Right lobe of liver (tissue), 6 donors: Measurements from ENCODE around the gene VSX1. TPM values are rescaled to one million over a fixed set of nuclear protein-coding genes. Genes with fewer than 3 reads are reported as not detected.

ENCODE experiments used
- ATAC-seq, 4 donors: fragments of 200-7000 bp; cut with Tn5 transposase; one replicate each; pipeline ENCODE4 v1.9.1; 2020; ENCODE audit warnings: mild to moderate bottlenecking in 4 of 4, moderate library complexity in 4 of 4
- DNase-seq, 3 donors: peaks; one replicate each; pipeline ENCODE4 v3.0.0-alpha.2; 2020
- H3K27ac ChIP-seq, 3 donors: fragments of 200-600 bp; one replicate each; pipeline ENCODE4 v1.8.0; 2022
- H3K27me3 ChIP-seq, 2 donors: fragments of 200-600 bp; one replicate each; pipeline ENCODE4 v1.8.0; 2022
- H3K36me3 ChIP-seq, 4 donors: fragments of 200-600 bp; sonication (generic) in 1 of 4; one replicate each; pipeline versions ENCODE4 v1.5.1 to v1.8.0; 2017 to 2022; ENCODE audit warnings: control low read depth in 1 of 4
- H3K4me1 ChIP-seq, 4 donors: fragments of 200-600 bp; sonication (generic) in 1 of 4; one replicate each; pipeline versions ENCODE4 v1.5.1 to v1.8.0; 2017 to 2022; ENCODE audit warnings: control low read depth in 1 of 4
- H3K4me3 ChIP-seq, 3 donors: fragments of 200-600 bp; one replicate each; pipeline ENCODE4 v1.8.0; 2022
- H3K9me3 ChIP-seq, 4 donors: fragments of 200-600 bp; sonication (generic) in 1 of 4; one replicate each; pipeline versions ENCODE4 v1.5.1 to v1.8.0; 2017 to 2022; ENCODE audit warnings: control low read depth in 1 of 4
- CTCF ChIP-seq, 4 donors: fragments of 200-600 bp in 3 of 4; fragments of 450-650 bp in 1 of 4; IDR thresholded peaks; one replicate each; pipeline versions ENCODE4 v1.5.1 to v1.8.0; 2016 to 2022; ENCODE audit warnings: antibody characterized with exemption in 4 of 4, mild to moderate bottlenecking in 2 of 4
- POLR2A ChIP-seq: fragments of 450-650 bp; IDR thresholded peaks from one replicate; pipeline ENCODE4 v1.6.1; 2017; ENCODE audit warnings: antibody characterized with exemption, mild to moderate bottlenecking
- WGBS: methylation state at CpG from one replicate; pipeline ENCODE4 v1.1.6; 2018; ENCODE audit warnings: low coverage, low lambda C conversion rate; ENCODE audit not compliant: insufficient coverage; ENCODE audit errors: missing lambda C conversion rate; 5-methylcytosine and 5-hydroxymethylcytosine counted together
- intact Hi-C, 2 donors: fragments of 100-400 bp; cut with DNase I; formaldehyde crosslinking; loops; one replicate each; pipeline versions ENCODE4 v1.11.2 to v1.14.1; 2022
- total RNA-seq, 6 experiments: library from RNA; depleted of rRNA in 2 of 6; stranded (reverse); fragments of >200 nt in 2 of 6; fragmentation: NEBNext Ultra II Directional in 3 of 6; extraction: Animal tissue kit (Norgen Biotek cat#: 25700) in 3 of 6; gene quantifications; one replicate each; pipeline versions ENCODE4 v1.1.0 to v1.2.4, GENCODE V29; 2016 to 2023
- donor health status: DM: no; HTN: yes; CAD: no.
- donor health status: DM: no; HTN: no; CAD: no.
- donor health status: DM: no; HTN: no; CAD: no.
- donor health status: DM: no; HTN: yes; CAD: no.
- donor health status: DM: no; HTN: yes; CAD: no.

VSX1 gene
- total RNA-seq, 6 experiments from 2014 or later: 0.25 to 0.73 TPM; not detected in 4

- WGBS: 100% methylated on average over 2 of the region's 2 CpGs
- Histone ChIP-seq H3K4me3 (no peak overlapping the region), H3K36me3 (no peaks in the 10 kb centered on the region), H3K9me3 (no peaks in the 10 kb centered on the region), H3K27me3 (no peaks in the 10 kb centered on the region), H3K4me1 (peaks cover 0 to 23% (median 0%) of the 10 kb centered on the region in 4 donors), H3K27ac (no peak overlapping the region)
- DNase-seq (peak in 1 of 3 donors; percentile 6), ATAC-seq (no peak)
- intact Hi-C loops: loop anchor here (5.0 kb wide), 1 partner anchor 67 kb away; no protein-coding TSS in a partner anchor
- no peak for TF ChIP-seq CTCF (IDR thresholded peaks at IDR 0.05)
- TF ChIP-seq POLR2A: no peak
Observed at GRCh38 chr20:25063981-25064380, 18.0 kb downstream of the VSX1 start.

- peak in 2 of 3 donors; percentile 11 to 44 for DNase-seq
- intact Hi-C loops: loop anchor here (5.0 kb wide), 1 partner anchor 66 kb away; no protein-coding TSS in a partner anchor
- H3K27me3 ChIP-seq: no peaks in the 10 kb centered on the region
Observed at GRCh38 chr20:25063546-25063945, 18.4 kb downstream of the VSX1 start.

DNA sequence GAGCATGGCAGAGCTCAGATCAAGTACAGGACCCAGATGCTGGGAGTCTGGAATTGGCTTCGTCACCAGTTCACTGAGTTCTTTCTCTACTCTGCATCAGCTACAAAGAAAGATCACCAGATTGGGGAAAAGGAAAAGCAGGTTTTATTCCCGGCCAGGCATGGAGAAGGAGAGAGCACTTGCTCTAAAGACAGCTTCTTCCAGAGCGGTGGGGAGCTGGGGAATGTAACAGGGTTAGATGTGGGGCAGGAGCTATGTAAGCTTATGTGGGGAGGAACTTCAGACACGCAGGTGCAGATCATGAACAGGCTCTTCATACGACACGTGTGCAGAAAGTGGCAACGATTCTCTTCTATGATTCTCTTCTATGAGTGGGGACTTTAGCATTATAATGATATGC, 19.1 kb downstream of the VSX1 start:
- DNase-seq: no peak
- 91% methylated on average over 3 of the region's 7 CpGs for WGBS
- no peaks in the 10 kb centered on the region for H3K36me3 ChIP-seq
- H3K27ac ChIP-seq: no peak overlapping the region
- ATAC-seq: no peak
- intact Hi-C loops: loop anchor here (5.0 kb wide), 1 partner anchor 66 kb away; no protein-coding TSS in a partner anchor
- H3K4me3 ChIP-seq: no peak overlapping the region
- H3K27me3 ChIP-seq: no peaks in the 10 kb centered on the region
- H3K4me1 ChIP-seq: peaks cover 0 to 23% (median 0%) of the 10 kb centered on the region in 4 donors
- H3K9me3 ChIP-seq: no peaks in the 10 kb centered on the region
- TF ChIP-seq POLR2A (no peak), CTCF (IDR thresholded peaks at IDR 0.05) (no peak)

More at GRCh38 chr20:25063546-25063945, 18.4 kb downstream of the VSX1 start:
- Histone ChIP-seq H3K9me3 (no peaks in the 10 kb centered on the region), H3K4me1 (peaks cover 0 to 23% (median 0%) of the 10 kb centered on the region in 4 donors), H3K27ac (no peak overlapping the region), H3K36me3 (no peaks in the 10 kb centered on the region), H3K4me3 (no peak overlapping the region)
- WGBS: 100% methylated on average over 4 of the region's 11 CpGs
- no peak for TF ChIP-seq POLR2A
- TF ChIP-seq CTCF (IDR thresholded peaks at IDR 0.05): no peak
- no peak for ATAC-seq

GRCh38 chr20:25061821-25062530, 20.0 kb downstream of the VSX1 start:
- Histone ChIP-seq H3K9me3 (no peaks in the 10 kb centered on the region), H3K4me1 (peaks cover 0 to 24% (median 0%) of the 10 kb centered on the region in 4 donors), H3K4me3 (no peak overlapping the region), H3K27me3 (no peaks in the 10 kb centered on the region), H3K27ac (no peak overlapping the region), H3K36me3 (no peaks in the 10 kb centered on the region)
- 90% methylated on average over 5 of the region's 15 CpGs for WGBS
- intact Hi-C loops: loop anchor here (5.0 kb wide), 1 partner anchor 65 kb away; no protein-coding TSS in a partner anchor
- DNase-seq (peak in 2 of 3 donors; percentile 3 to 29), ATAC-seq (no peak)
- TF ChIP-seq POLR2A (no peak), CTCF (IDR thresholded peaks at IDR 0.05) (no peak)
